K562 (cell line): ENCODE data around the gene PTPRT. TPM values are rescaled to one million over a fixed set of nuclear protein-coding genes. Genes with fewer than 3 reads are reported as not detected.

Experiments used
- ATAC-seq: fragments of 200-7000 bp; cut with Tn5 transposase; 3 replicates; pipeline ENCODE4 v1.9.1; 2020; ENCODE audit warnings: moderate library complexity
- BruUV-seq: library from RNA; stranded (reverse); fragments of 400-500 nt; replicated peaks from 2 replicates; lab custom pipeline; 2021; lab: Mats Ljungman, UMichigan
- CTCF ChIA-PET: fragments of 300-600 bp; formaldehyde crosslinking; extraction: SDS; loops from one replicate; lab custom pipeline; 2021; ENCODE audit warnings: low intra/inter-chr PET ratio; lab: Yijun Ruan, JAX
- POLR2A ChIA-PET: fragments of 300-600, 350-650 bp; sonication (Branson Sonifier 250); formaldehyde crosslinking; extraction: SDS; loops from one replicate; lab custom pipeline; 2021; ENCODE audit warnings: antibody characterized with exemption, inconsistent platforms; lab: Yijun Ruan, JAX
- DNase-seq, 4 experiments: peaks; one replicate each; pipeline versions ENCODE4 v3.0.0 to v3.0.0-alpha.2; 2011 to 2018; ENCODE audit warnings: low spot score in 3 of 4, mixed read lengths in 3 of 4; ENCODE audit errors: extremely low read depth in 1 of 4
- FAIRE-seq: peaks from 2 replicates; lab custom pipeline; 2011; peaks lifted over from hg19 to GRCh38; lab: Jason Lieb, UNC
- H2AFZ ChIP-seq: 2 replicates; pipeline ENCODE4 v1.6.0; 2011; ENCODE audit warnings: low read depth, low read length, control low read depth, inconsistent platforms
- H3K27ac ChIP-seq: fragments of 200-600 bp; 3 replicates; pipeline ENCODE4 v1.8.0; 2011; ENCODE audit warnings: low read depth, mild to moderate bottlenecking, control low read depth, inconsistent platforms, low read length, moderate library complexity, mixed read lengths; ENCODE audit errors: extremely low read depth
- H3K27me3 ChIP-seq, 2 experiments: fragments of 300-600 bp in 1 of 2; 2 replicates in 1 of 2; 3 replicates in 1 of 2; pipeline versions ENCODE4 v1.6.0 to v1.8.0; 2011; ENCODE audit warnings: inconsistent platforms in 2 of 2, low read length in 2 of 2, mild to moderate bottlenecking in 1 of 2, mixed read lengths in 1 of 2, moderate library complexity in 1 of 2; ENCODE audit not compliant: control insufficient read depth in 2 of 2, insufficient read depth in 2 of 2
- H3K36me3 ChIP-seq: fragments of 300-600 bp; 3 replicates; pipeline ENCODE4 v1.8.0; 2011; ENCODE audit warnings: mild to moderate bottlenecking, low read length, inconsistent platforms; ENCODE audit not compliant: control insufficient read depth, insufficient read depth
- H3K4me1 ChIP-seq, 2 experiments: fragments of 200-600 bp in 1 of 2; replicated peaks in 1 of 2; 2 replicates in 1 of 2; 3 replicates in 1 of 2; pipeline versions ENCODE4 v1.5.1 to v1.8.0; 2011; ENCODE audit warnings: inconsistent platforms in 2 of 2, low read length in 2 of 2, mild to moderate bottlenecking in 1 of 2, mixed read lengths in 1 of 2, moderate library complexity in 1 of 2; ENCODE audit not compliant: control insufficient read depth in 2 of 2, insufficient read depth in 2 of 2
- H3K4me2 ChIP-seq: 2 replicates; pipeline ENCODE4 v1.6.1; 2011; ENCODE audit warnings: low read length, control low read depth, inconsistent platforms, mixed read lengths; ENCODE audit not compliant: insufficient read depth
- H3K4me3 ChIP-seq: fragments of 200-600 bp; sonication (generic), shearing (Covaris generic); 2 replicates; pipeline ENCODE4 v1.5.1; 2016; ENCODE audit warnings: control low read depth, inconsistent platforms
- H3K79me2 ChIP-seq: fragments of 200-600 bp; 3 replicates; pipeline ENCODE4 v1.8.0; 2011; ENCODE audit warnings: low read length, inconsistent platforms; ENCODE audit not compliant: control insufficient read depth, insufficient read depth
- H3K9ac ChIP-seq, 2 experiments: 2 replicates each; pipeline versions ENCODE4 v1.6.0 to v1.6.1; 2011; ENCODE audit warnings: low read depth in 2 of 2, low read length in 2 of 2, control low read depth in 1 of 2, inconsistent platforms in 1 of 2, mild to moderate bottlenecking in 1 of 2, mixed read lengths in 1 of 2; ENCODE audit not compliant: insufficient read depth in 1 of 2
- H3K9me1 ChIP-seq: one replicate; pipeline ENCODE4 v1.6.0; 2011; ENCODE audit warnings: inconsistent platforms, mild to moderate bottlenecking, low read length, moderate library complexity; ENCODE audit not compliant: control insufficient read depth, insufficient read depth
- H3K9me3 ChIP-seq: replicated peaks from 2 replicates; pipeline ENCODE4 v1.5.1; 2011; ENCODE audit warnings: low read depth, low read length, inconsistent platforms; ENCODE audit not compliant: control insufficient read depth, insufficient read depth
- H4K20me1 ChIP-seq: replicated peaks from 2 replicates; pipeline ENCODE4 v1.6.1; 2011; ENCODE audit warnings: low read length, inconsistent platforms, mixed read lengths; ENCODE audit not compliant: control insufficient read depth, insufficient read depth
- CBX5 ChIP-seq: IDR thresholded peaks from 2 replicates; pipeline ENCODE4 v1.6.1; 2014; ENCODE audit warnings: low read depth, borderline replicate concordance
- DDX20 ChIP-seq: fragments of 450-650 bp; IDR thresholded peaks from 2 replicates; pipeline ENCODE4 v1.6.1; 2016; ENCODE audit warnings: missing genetic modification characterization, low read depth, mild to moderate bottlenecking, missing compliant biosample characterization, moderate library complexity
- HNRNPLL ChIP-seq: fragments of 200-400 bp; formaldehyde crosslinking; IDR thresholded peaks from 2 replicates; pipeline ENCODE4 v1.6.1; 2017; ENCODE audit warnings: low read length, low read depth, mild to moderate bottlenecking; ENCODE audit not compliant: poor library complexity, severe bottlenecking
- ILF3 ChIP-seq: fragments of 450-650 bp; IDR thresholded peaks from 2 replicates; pipeline ENCODE4 v1.6.1; 2018; ENCODE audit warnings: antibody characterized with exemption, mild to moderate bottlenecking, moderate library complexity, borderline replicate concordance
- NR1H2 ChIP-seq: sonication (generic); formaldehyde crosslinking; IDR thresholded peaks from 2 replicates; pipeline ENCODE4 v1.4.0; 2020; ENCODE audit warnings: mild to moderate bottlenecking, missing genetic modification reagents
- RBM14 ChIP-seq: fragments of 200-400 bp; formaldehyde crosslinking; IDR thresholded peaks from 2 replicates; pipeline ENCODE4 v1.6.1; 2018; ENCODE audit warnings: low read depth, mild to moderate bottlenecking, low read length, moderate library complexity, borderline replicate concordance; ENCODE audit not compliant: insufficient read depth
- RNF2 ChIP-seq: sonication (generic); IDR thresholded peaks from 2 replicates; pipeline ENCODE4 v1.6.1; 2016
- SIX5 ChIP-seq, 2 experiments: IDR thresholded peaks; 2 replicates each; pipeline ENCODE4 v1.6.1; 2011; ENCODE audit warnings: low read length in 2 of 2, borderline replicate concordance in 1 of 2, low read depth in 1 of 2, mild to moderate bottlenecking in 1 of 2, moderate library complexity in 1 of 2; ENCODE audit not compliant: insufficient read depth in 1 of 2
- SMAD4 ChIP-seq: fragments of 250-450 bp; sonication (Bioruptor Pico); conservative IDR thresholded peaks from 2 replicates; pipeline ENCODE4 v1.8.0; 2021; ENCODE audit warnings: inconsistent platforms, mild to moderate bottlenecking, moderate library complexity
- ZBTB1 ChIP-seq: sonication (generic); formaldehyde crosslinking; IDR thresholded peaks from 2 replicates; pipeline ENCODE4 v1.8.1; 2023; ENCODE audit warnings: missing genetic modification reagents, low read depth, mild to moderate bottlenecking, borderline replicate concordance
- ZFP30 ChIP-seq: fragments of 250-450 bp; sonication (Bioruptor Pico); IDR thresholded peaks from 2 replicates; pipeline ENCODE4 v1.8.0; 2022; ENCODE audit warnings: moderate library complexity, mild to moderate bottlenecking, inconsistent platforms, borderline replicate concordance
- ZNF146 ChIP-seq: IDR thresholded peaks from one replicate; pipeline ENCODE4 v1.6.1; 2018; ENCODE audit warnings: missing compliant biosample characterization; ENCODE audit not compliant: unreplicated experiment
- WGBS: fragments of 100-300 bp; shearing (Covaris generic); methylation state at CpG from one replicate; pipeline ENCODE4 v1.1.6; 2016; ENCODE audit warnings: low coverage, mixed read lengths; ENCODE audit not compliant: insufficient coverage; ENCODE audit errors: missing lambda C conversion rate; 5-methylcytosine and 5-hydroxymethylcytosine counted together
- in situ Hi-C: fragments of 300-500 bp; cut with MboI; formaldehyde crosslinking; loops from 4 replicates; pipeline ENCODE4 v1.15.0; 2018; ENCODE audit warnings: inconsistent platforms, mixed read lengths
- intact Hi-C: fragments of 100-400 bp; cut with micrococcal nuclease; formaldehyde crosslinking; loops from 2 replicates; pipeline ENCODE4 v1.14.2; 2022
- polyA plus RNA-seq, 8 experiments: library from polyadenylated mRNA; depleted of rRNA in 4 of 8; stranded (reverse) in 5 of 8; unstranded in 3 of 8; fragments of >200 nt; fragmentation: Nextera tagmentation in 2 of 8; fragmentation: Illumina TruSeq in 1 of 8; extraction: Ambion mirVana in 2 of 8; extraction: Trizol in 1 of 8; gene quantifications; 2 replicates each; pipeline versions ENCODE4 v1.2.1 to v1.2.3, GENCODE V29; 2011 to 2014; ENCODE audit warnings: inconsistent platforms in 1 of 8, missing spikeins in 1 of 8
- total RNA-seq, 7 experiments: library from RNA; depleted of rRNA in 6 of 7; stranded (reverse); fragments of >200 nt in 6 of 7; fragmentation: Illumina TruSeq in 2 of 7; extraction: Trizol in 2 of 7; gene quantifications; 2 replicates each; pipeline versions ENCODE4 v1.2.1 to v1.2.3, GENCODE V29; 2011 to 2021; ENCODE audit warnings: low replicate concordance in 1 of 7
- TF ChIP-seq, protein P1 (sequence below), 2 experiments: fragments of 200-800 bp in 1 of 2; sonication (Bioruptor generic) in 1 of 2; sonication (generic) in 1 of 2; formaldehyde crosslinking in 1 of 2; IDR thresholded peaks in 1 of 2; conservative IDR thresholded peaks in 1 of 2; 2 replicates each; pipeline versions ENCODE4 v1.5.0 to v1.6.1; 2016 to 2020; ENCODE audit warnings: missing compliant biosample characterization in 1 of 2, missing genetic modification characterization in 1 of 2, missing genetic modification reagents in 1 of 2
- TF ChIP-seq, protein P2 (sequence below): sonication (generic); formaldehyde crosslinking; IDR thresholded peaks from 2 replicates; pipeline ENCODE4 v1.8.0; 2022; ENCODE audit warnings: mild to moderate bottlenecking, low read depth, missing genetic modification reagents
- TF ChIP-seq, protein P3 (sequence below): fragments of 450-650 bp; formaldehyde crosslinking; IDR thresholded peaks from 2 replicates; pipeline ENCODE4 v1.4.0; 2020; ENCODE audit warnings: mild to moderate bottlenecking
- TF ChIP-seq, protein P4 (sequence below): fragments of 450-650 bp; IDR thresholded peaks from 2 replicates; pipeline ENCODE4 v1.7.0; 2016; ENCODE audit warnings: borderline replicate concordance

Gene PTPRT
- total and polyA plus RNA-seq, 9 of the 15 experiments (the other 6 are each of a cell fraction or from before 2014, with no cell fraction given), result not detected

DNA sequence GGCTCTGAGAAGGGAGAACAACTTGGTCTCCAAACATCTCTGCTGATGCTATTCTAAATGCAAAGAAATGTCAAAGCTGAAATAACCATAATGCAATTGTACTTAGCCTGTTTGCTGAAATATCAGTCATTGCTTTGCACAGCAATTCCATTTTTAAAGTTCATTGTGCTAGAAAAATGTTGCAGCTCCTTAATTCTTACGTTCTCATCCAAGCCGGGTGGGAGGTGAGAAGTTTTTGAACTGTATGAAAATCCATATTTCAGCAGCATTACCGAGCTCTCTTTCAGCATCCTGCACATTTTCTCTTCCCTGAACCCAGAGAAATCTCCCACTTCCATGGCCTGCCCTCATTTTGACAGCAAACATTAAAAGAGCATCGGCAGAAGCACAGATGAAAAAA lies 630.0 kb downstream of the PTPRT start (continued):
- no peak for TF ChIP-seq ZFP30 (CRISPR knock-in tag)
- no peak for TF ChIP-seq NR1H2 (CRISPR knock-in tag)
- no peak for TF ChIP-seq RBM14
- TF ChIP-seq, protein P1, sequence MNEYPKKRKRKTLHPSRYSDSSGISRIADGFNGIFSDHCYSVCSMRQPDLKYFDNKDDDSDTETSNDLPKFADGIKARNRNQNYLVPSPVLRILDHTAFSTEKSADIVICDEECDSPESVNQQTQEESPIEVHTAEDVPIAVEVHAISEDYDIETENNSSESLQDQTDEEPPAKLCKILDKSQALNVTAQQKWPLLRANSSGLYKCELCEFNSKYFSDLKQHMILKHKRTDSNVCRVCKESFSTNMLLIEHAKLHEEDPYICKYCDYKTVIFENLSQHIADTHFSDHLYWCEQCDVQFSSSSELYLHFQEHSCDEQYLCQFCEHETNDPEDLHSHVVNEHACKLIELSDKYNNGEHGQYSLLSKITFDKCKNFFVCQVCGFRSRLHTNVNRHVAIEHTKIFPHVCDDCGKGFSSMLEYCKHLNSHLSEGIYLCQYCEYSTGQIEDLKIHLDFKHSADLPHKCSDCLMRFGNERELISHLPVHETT (CRISPR knock-in tag; conservative IDR thresholded peaks at IDR 0.05 in 1 of 2, IDR thresholded peaks at IDR 0.05 in 1 of 2), result no peak
- TF ChIP-seq, protein P2, sequence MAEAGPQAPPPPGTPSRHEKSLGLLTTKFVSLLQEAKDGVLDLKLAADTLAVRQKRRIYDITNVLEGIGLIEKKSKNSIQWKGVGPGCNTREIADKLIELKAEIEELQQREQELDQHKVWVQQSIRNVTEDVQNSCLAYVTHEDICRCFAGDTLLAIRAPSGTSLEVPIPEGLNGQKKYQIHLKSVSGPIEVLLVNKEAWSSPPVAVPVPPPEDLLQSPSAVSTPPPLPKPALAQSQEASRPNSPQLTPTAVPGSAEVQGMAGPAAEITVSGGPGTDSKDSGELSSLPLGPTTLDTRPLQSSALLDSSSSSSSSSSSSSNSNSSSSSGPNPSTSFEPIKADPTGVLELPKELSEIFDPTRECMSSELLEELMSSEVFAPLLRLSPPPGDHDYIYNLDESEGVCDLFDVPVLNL (CRISPR knock-in tag), result no peak
- TF ChIP-seq RNF2, result no peak
- TF ChIP-seq, all 486 proteins: peak for 0

DNA sequence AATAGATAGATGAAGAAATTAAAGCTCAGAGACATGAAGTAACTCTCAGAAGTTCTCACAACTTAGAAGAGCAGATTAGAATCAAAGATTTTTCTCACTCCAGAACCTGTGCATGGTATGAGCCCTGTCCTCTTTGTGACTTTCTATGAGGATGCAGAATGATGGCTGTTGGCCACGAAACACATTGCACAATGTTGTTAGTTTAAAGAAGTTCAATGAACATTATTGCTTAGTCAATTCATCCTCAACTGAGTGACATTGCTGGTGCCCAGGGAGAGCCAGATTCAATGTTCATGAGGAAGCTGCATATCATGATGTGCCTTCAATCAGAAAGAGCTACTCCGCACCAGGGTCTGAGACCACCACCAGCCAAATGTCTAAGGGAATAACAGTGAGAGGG lies 633.1 kb downstream of the PTPRT start:
- H3K4me3 ChIP-seq, result no peak overlapping the region
- H3K4me2 ChIP-seq, result no peak overlapping the region
- no peak for FAIRE-seq
- no peaks in the 10 kb centered on the region for H3K79me2 ChIP-seq
- intact Hi-C loops (no loop called here), in situ Hi-C loops (no loop called here)
- no peak overlapping the region for H3K9ac ChIP-seq
- no peaks in the 10 kb centered on the region for H3K9me1 ChIP-seq
- H3K27me3 ChIP-seq, result no peaks in the 10 kb centered on the region
- no peaks in the 10 kb centered on the region for H4K20me1 ChIP-seq
- DNase-seq, result no peak
- no peaks in the 10 kb centered on the region for H3K36me3 ChIP-seq
- ChIA-PET CTCF (no interaction called here), POLR2A (interaction anchor here (1.0 kb wide), 1 partner anchor 11 kb away, joined by 3 read pairs; no protein-coding TSS in a partner anchor)
- BruUV-seq, result no TSS peak
- H3K9me3 ChIP-seq, result no peaks in the 10 kb centered on the region
- H3K4me1 ChIP-seq, result no peaks in the 10 kb centered on the region
- ATAC-seq, result no peak
- 0% methylated on average over 2 of the region's 2 CpGs for WGBS
- H3K27ac ChIP-seq, result no peak overlapping the region
- H2AFZ ChIP-seq, result no peak overlapping the region
- TF ChIP-seq HNRNPLL (no peak), ZNF146 (no peak), ZBTB1 (CRISPR knock-in tag) (no peak), SMAD4 (CRISPR knock-in tag) (no peak), SIX5 (IDR thresholded peaks at IDR 0.05; ENCODE audit: borderline replicate concordance in 1 of 2, insufficient read depth in 1 of 2, low read depth in 1 of 2, low read length in 2 of 2) (no peak), CBX5 (no peak), ILF3 (no peak), DDX20 (tag) (no peak)
- TF ChIP-seq, protein P3, sequence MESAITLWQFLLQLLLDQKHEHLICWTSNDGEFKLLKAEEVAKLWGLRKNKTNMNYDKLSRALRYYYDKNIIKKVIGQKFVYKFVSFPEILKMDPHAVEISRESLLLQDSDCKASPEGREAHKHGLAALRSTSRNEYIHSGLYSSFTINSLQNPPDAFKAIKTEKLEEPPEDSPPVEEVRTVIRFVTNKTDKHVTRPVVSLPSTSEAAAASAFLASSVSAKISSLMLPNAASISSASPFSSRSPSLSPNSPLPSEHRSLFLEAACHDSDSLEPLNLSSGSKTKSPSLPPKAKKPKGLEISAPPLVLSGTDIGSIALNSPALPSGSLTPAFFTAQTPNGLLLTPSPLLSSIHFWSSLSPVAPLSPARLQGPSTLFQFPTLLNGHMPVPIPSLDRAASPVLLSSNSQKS (CRISPR knock-in tag), result no peak
- TF ChIP-seq, protein P4, sequence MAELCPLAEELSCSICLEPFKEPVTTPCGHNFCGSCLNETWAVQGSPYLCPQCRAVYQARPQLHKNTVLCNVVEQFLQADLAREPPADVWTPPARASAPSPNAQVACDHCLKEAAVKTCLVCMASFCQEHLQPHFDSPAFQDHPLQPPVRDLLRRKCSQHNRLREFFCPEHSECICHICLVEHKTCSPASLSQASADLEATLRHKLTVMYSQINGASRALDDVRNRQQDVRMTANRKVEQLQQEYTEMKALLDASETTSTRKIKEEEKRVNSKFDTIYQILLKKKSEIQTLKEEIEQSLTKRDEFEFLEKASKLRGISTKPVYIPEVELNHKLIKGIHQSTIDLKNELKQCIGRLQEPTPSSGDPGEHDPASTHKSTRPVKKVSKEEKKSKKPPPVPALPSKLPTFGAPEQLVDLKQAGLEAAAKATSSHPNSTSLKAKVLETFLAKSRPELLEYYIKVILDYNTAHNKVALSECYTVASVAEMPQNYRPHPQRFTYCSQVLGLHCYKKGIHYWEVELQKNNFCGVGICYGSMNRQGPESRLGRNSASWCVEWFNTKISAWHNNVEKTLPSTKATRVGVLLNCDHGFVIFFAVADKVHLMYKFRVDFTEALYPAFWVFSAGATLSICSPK, result no peak
